ENCODE measurements around the gene LACRT.
"Not testable (repeated sequence)": the region's sequence is repeated elsewhere in the genome, so short reads cannot be mapped to it uniquely, and the experiment has no call there.

The LACRT gene

DNA sequence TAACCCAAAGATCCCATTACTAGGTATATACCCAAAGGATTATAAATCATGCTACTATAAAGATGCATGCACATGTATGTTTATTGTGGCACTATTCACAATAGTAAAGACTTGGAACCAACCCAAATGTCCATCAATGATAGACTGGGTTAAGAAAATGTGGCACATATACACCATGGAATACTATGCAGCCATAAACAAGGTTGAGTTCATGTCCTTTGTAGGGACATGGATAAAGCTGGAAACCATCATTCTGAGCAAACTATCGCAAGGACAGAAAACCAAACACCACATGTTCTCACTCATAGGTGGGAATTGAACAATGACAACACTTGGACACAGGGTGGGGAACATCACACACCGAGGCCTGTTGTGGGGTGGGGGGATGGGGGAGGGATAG lies 4.4 kb upstream of the LACRT start:
- DNase-seq (ENCODE audit: low spot score): not testable (repeated sequence)

DNA sequence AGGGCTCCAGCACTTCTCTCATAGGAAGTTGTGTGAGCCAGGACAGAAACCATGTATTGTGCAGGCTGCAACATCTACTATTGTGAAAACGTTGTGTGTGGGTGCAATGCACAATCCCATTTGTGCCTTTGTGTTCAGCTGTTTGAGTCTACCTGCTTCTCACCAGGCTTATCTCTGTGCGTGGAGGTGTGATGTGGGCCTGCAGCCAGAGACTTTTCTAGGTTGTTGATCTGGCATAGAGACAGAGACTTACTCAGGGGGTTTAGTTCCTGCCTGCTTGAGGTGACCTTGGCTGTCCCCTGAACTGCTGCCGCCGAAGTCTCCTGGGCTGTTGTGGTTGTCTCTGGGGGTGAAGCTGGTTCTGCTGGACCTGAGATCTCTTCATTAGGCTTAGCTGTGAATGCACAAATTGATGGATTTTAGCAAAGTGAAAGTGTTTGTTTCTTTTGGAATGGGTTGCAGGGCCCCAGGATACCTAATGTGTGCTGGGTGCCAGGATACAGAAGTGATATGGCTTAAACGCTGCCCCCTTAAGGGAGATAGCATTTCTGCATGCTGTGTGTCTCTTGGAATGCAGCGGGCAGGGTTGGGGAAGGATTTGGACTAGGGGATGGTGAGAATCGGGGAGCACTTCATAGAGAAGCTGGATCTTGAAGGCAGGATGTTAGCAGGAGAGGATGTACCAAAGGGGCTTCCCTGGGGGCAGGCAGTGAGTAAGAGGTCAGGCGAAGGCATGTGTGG lies 2.5 kb downstream of the LACRT start:
- DNase-seq (ENCODE audit: low spot score): no peak

DNA sequence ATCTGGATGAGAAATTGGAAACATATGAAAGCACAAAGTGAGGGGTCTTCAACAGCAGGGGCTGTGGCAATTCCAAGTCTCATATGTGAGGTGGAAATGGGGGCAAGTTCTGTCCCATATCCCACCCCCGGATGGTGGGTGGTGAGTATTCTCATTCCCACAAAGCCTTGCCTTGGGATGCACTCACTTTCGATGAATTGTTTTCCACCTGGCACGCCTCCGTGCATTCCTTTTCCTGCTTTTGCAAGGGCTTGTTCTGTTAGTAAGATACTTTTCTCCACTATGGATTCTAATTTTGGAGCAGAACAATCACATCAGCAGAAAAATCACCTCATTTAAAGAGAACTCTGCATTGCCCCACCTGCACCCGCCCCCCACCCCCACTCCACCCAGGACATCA lies 3.1 kb downstream of the LACRT start:
- no peak for DNase-seq (ENCODE audit: low spot score)

DNA sequence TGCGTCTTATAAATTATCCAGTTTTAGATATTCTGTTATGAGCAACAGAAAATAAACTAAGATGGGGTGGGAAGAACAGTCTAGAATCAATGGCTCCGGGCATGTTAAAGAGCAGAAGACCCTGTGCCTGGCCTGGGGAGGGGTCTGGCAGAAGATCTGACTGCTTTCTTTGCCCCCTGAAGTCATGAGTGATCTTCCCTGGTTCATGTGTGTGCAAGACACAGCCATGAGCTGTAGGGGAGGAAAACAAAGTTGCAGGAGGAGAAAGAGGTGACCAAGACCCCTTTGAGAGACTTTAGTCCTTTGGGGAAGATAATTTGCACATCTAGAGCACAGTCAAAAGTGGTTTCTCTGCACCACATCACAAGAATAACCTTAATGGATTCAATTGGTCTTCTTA lies 4.8 kb downstream of the LACRT start:
- no peak for DNase-seq (ENCODE audit: low spot score)

DNA sequence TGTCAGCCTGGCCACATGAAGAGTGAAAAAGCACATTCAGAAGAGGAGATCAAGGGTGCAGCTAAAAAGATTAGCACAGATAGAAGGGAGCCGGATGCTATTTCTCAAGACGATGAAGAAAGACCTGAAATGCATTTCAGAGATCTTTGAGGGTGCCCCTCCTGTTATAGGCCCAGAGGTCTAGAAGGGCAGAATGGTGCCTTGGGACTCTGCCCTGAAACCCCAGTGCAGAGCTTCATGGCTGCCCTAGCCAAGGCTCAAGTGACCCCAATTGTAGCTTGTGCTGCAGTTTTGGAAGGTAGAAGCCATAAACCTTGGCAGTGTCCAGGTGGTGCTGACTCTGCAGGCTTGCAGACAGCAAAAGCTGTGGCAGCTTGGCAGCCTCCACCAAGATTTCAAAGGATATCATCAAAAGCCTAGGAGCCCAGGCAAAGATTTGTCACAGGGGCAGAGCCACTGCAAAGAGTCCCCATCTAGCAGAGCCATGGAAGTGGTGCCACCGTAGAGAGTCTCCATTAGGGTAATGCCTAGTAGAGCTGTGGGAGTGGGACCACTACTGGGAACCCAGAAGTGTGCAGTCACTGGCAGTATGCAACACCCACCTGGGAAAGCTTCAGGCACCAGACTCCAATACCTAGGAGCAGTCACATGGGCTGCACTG lies 6.4 kb downstream of the LACRT start:
- peak; percentile 25 for DNase-seq (ENCODE audit: low spot score)

DNA sequence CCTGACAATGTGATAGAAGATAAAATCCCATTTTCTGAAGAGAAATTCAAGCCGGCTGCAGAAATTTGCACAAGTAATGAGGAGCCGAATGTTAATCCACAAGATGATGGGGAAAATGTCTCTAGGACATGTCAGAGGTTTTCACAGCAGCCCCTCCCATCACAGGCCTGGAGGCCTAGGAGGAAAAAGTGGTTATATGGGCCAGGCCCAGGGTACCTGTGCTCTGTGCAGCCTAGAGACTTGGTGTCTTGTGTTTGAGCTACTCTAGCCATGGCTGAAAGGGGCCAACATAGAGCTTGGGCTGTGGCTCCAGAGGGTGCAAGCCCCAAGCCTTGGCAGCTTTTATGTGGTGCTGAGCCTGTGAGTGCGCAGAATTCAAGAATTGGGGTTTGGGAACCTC lies 7.4 kb downstream of the LACRT start:
- no peak for DNase-seq (ENCODE audit: low spot score)

DNA sequence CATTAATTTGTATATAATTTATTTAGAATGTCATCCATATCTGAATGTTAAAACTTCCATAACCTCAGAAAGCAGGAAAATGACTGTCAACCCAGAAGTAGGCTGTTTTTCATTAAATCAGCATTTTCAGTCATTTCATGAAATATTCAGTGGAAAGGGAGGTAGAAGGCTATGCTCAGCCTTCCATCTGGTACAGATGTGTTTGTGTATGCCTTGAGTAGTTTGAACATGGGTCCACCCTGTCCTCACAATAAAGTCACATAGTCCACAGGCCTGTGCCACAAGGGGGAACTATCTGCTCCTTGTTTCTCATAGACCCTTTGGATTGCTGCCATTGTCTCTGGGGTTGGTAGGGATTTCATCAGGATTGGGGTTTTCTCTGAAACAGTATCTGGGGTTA lies 9.1 kb downstream of the LACRT start:
- DNase-seq (ENCODE audit: low spot score): no peak

DNA sequence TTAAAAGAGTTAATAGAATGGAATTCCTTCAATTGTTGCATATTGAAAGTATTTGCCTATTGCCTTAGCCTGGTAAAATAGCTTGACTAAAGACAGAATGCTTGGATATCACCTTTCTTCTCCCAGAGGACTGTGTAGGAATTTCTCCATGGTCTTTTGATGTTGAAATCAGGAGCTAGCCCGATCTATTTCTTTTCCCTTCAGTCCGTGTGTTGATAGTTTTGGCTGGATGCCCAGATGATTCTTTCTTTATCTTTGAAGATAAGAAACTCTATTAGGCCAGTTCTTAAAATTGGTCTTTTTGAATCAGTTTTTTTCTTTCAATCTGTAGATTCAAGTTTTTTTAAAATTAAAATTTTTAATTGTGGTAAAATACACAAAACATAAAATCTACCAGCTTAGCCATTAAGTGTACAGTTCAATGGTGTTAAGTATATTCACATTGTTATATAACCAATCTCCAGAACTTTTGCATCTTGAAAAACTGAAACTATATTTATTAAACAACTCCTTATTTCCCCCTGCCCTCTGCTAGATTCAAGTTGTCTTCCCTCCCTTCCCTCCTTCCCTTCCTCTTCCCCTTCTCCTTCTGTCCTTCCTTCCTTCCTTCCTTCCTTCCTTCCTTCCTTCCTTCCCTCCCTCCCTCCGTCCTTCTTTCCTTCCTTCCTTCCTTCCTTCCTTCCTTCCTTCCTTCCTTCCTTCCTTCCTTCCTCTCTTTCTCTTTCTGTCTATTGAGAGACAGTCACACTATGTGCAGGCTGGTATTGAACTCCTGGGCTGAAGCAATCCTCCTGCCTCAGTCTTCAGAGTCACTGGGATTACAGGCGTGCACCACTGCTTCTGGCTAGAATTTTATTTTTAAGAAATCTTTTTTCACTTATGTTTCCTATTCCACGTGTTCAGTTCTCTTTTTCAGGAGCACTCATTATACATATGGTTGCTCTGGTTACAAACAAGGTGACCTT lies 10.1 kb downstream of the LACRT start:
- DNase-seq (ENCODE audit: low spot score): no peak

DNA sequence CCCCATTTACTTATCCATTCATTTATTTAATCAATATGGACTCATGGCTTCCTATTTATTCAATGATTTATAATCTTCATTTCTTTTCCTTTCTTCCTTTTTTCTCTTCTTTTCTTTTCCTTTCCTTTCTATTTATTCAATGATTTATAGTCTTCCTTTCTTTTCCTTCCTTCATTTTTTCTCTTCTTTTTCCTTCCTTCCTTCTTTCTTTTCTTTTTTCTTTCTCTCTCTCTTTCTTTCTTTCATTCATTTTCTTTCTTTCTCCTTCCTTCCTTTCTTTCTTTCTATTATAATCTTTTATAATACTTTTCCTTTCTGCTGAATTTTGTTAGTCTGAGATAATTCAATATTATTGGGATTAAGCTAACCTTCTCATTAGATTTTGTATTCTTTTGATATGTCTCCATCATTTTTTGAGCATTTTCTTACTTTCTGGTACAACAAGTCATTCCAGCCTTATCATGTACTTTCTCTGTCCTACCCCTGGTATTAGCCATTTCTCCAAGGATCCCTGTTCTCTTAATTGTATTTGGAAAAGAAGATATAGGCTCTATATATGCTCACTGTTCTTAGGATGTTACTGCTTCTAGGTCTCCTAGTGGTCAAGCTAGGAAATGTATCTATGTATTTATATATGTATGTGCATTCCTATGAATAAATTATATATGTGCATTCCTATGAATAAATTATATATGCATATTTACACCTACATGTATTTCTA lies 12.1 kb downstream of the LACRT start:
- no peak for DNase-seq (ENCODE audit: low spot score)

DNA sequence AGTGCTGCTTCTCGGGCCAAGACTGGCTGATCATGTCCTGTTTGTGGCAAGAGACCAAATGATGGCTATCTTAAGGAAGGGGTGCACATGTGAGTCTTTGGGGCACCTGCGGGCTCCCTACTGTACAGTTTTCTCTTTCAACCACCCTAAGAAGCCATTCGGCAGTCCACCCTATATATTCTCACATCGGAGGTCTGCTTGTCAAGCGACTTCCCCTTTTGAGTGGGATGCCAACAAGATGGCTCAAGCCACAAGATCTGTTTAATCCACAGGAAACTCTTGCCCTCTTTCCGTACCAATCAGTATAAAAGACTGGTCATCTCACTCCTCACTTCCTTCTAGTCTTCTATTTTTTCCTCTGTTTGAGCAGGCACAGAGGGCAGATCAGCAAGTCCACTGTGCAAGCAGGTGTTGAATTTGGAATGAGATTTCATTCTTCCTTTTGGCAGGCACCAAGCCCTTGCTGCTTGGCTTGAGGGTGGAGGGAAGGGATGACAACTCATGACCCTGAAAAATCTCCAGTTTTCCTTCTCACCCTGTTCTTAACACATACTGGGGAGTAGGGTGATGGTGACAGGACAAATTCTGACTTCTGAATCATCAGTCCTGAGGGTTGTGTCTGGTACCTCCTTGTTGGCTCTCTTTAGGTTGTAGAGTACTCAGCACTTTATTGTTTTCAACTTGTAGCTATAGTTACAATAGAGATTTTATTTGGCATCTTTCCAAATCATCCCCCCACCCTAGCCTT lies 17.6 kb downstream of the LACRT start:
- DNase-seq (ENCODE audit: low spot score): peak; percentile 85

DNA sequence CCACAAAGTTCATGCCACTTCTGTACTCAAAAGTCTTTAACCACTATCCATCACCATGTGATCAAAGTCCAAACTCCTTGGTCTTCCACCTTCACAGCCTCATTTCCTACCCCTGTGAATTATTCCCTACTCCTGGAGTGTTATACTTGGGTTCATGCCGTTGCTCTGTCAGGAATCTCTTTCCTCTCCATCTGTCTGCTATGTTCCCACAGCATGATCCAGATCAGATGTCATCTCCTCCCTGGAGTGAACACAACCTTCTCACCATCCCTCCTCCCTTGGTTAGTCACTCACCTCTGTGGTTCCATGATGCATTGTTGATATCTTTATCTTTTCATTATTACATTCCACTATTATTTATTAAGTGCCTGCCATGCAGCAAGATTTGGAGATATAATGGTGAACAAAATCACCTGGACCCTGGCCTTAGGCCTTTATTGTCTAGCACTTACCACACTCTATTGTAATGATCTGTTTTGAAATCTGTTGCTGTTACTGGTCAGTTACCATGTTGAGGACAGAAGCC lies 22.4 kb downstream of the LACRT start:
- DNase-seq (ENCODE audit: low spot score): peak; percentile 55

DNA sequence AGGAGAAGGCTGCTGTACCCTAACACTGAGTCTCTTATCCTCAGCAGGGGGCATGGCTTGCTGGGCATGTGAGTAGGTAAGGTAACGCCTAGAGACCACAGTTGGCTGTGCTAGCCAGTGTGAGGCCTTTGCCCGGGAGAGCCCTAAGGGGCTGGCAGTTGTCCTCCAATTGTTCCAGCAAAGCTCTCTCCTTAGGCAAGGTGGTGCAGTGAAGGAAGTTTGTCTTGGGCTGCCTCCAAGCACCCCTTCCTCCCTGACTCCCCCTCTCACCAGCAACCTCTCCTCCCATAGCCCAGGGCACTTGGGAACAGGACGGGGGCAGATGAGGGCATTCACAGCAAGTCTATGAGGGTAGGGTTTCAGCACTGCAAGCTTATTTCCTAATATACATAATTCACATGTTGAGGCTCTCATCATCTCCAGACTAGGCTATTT lies 23.0 kb downstream of the LACRT start:
- no peak for DNase-seq (ENCODE audit: low spot score)

DNA sequence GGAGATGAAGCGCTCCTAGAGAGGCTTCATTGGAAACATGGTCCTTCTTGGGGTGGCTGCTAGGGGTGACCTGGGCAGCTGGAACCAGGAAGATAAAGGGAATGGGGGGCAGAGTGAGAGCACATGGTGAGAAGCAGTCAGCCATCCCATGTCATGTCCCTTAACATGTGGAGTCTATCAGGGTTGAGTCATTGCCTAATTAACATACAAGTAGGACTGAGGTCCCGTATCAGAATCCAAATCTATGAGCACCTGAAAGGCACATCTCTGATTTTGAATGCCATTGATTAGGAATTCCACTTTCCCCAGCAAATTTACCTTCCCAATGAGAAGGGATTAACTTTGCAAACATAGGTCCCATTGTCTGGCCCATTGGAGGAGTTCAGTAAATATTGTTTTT lies 25.9 kb downstream of the LACRT start:
- DNase-seq (ENCODE audit: low spot score): no peak

DNA sequence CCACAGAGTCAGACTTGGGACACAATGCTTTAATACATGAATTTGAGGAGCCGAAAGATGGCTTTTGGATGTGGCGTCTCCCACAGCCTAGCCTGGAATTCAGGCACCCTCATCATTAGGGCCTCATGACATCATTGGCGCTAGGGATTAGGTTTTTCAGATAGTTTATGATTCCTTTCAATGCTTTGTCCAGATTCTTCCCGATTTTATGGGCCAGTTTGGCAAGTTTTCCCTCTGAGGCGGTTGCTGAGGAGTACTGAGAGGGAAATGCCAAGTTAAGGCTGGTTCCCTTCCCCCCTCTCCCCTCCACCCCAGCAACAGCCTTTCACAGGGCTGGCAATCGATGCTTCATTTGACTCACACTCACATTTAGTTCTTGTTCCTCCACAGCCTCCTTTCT lies 26.5 kb downstream of the LACRT start:
- DNase-seq (ENCODE audit: low spot score): no peak

DNA sequence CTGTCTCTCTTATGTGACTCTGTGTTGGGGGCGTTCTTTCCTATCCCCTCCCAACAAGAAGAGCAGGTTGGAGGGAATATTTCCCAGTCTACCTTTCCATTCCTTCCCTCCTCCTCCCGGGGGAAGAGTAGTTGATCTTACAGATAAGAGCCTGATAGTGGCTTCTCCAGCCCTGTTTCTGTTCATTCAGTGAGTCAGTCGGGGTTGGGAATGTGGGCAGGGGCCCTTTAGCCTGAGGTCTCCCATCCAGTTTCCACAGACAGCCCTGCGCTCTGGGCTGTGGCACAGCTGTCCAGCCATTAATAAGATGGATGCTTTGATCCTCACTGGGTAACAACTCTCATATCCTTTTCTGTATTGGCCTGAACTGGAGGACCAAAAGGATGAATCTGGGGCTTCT lies 28.1 kb downstream of the LACRT start:
- DNase-seq (ENCODE audit: low spot score): no peak

DNA sequence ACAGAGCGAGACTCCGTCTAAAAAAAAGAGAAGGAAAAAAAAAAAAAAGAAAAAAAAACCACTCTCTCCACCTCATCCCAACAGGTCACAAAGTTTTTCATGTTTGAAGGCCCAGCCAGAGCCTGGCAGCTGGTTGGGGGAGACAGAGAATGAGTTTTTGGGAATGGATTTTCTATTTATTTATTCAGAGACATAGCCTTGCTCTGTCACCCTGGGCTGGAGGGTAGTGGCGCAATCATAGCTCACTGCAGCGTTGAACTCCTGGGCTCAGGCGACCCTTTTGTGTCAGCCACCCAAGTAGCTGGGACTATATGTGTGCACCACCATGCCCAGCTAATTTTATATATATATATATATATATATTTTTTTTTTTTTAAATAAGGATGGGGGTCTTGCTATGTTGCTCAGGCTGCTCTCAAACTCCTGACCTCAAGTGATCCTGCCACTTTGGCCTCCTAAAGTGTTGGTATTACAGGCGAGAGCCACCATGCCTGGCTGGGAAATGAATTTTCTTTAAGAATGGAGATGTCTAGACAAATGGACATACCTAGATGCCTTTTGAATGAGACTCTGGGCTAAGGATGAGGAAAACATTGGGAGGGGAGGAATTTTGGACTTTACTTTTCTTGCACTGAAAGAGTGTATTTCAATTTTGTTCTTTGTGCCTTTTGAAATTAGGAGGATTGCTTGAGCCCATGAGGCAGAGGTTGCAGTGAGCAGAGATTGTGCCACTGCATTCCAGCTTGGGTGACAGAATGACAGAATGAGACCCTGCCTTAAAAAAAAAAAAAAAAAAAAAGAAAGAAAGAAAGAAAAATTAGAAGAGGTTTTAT lies 29.3 kb downstream of the LACRT start:
- DNase-seq (ENCODE audit: low spot score): no peak

DNA sequence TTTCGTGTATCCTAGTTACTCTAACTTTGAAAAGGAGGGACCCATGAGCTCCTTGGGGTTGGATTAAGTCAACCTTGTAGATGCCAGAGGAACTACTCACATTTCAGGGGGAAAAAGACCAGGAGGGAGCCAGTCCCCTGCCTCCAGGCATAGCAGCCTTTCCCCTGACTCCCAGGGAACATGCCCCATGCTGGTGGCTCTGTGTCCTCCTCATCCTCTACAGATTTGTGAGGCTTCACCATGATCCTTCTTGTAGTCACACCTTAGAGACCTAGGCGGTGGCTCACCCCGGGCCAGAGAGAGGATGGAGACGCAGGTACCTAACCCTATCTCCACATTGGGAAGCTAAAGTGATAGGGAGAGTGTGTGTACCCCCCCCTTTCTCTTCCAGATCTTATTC lies 30.3 kb downstream of the LACRT start:
- DNase-seq (ENCODE audit: low spot score): no peak

DNA sequence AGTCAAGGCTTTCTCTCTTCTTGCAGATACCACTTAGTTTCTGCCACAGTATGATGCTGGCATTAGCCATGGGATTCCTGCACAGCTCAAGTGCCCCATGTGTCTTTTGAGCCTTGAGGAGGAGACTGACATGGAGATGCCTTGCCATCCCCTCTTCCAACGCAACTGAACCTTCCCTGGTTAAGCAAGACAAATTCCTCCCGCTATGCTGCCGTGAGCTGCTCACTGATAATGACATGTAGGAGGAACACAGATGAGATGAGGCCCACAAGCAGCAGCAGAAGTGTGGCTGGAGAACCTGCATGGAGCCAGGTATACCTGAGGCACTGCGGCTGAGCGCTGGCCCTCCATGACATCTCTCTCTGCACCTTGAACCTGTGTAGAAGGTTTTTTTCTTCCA lies 30.8 kb downstream of the LACRT start:
- no peak for DNase-seq (ENCODE audit: low spot score)

DNA sequence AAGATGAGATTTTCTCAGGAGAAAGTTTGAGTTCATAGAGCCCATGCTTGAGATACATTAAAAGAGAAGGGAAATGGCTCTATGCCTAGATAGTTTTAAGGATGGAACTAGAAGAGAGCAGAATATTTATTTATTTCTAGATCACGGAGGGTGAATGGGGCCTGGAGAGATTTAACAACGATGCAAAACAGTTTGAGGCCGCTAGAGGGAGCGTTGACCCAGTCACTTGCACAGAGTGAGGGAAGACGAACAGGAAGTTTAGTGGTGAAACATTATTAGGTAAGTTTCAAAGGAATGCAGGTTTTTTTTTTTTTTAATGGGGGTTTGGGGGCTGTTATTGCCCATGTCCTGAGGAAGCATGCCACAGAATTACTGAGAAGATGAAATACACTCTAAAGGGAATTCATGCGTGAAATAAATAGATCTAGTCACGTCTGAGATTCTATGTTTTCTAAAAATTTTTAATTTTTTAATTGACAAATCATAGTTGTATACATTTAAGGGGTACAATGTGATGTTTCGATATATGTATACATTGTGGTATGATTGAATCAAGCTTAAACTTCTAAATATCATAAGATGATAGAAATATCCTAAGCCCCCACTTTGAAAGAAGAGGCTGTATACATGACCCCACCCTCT lies 31.4 kb downstream of the LACRT start:
- DNase-seq (ENCODE audit: low spot score): peak; percentile 84

DNA sequence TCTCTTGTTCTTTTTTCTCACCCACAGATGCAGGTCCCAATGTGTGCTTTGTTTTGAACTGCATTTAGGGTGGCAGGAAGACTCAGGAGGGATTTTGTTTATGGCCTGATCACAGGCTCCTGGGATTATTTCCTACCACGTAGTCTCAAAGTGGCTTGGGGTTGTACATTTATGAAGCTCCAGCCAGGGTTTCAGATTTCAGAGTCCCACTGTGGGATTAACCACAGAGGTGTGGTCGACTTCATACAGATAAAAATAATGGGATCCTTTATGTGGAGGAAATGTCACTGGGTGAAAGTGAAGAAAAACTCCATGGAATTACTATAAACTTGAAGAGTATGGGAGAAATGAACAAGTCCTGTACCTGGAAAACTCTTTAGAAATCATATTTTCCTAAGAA lies 32.0 kb downstream of the LACRT start:
- no peak for DNase-seq (ENCODE audit: low spot score)

Data from cerebellar cortex (tissue), 1 donor.